Esophagus mucosa (tissue), 1 donor: ENCODE measurements around the gene EIF4E2. TPM values are rescaled to one million over a fixed set of nuclear protein-coding genes. Genes with fewer than 3 reads are reported as not detected.

ENCODE experiments used
- ATAC-seq: fragments of 200-7000 bp; cut with Tn5 transposase; one replicate; pipeline ENCODE4 v1.9.1; 2020
- total RNA-seq: library from RNA; stranded (reverse); gene quantifications from one replicate; pipeline ENCODE4 v1.2.4, GENCODE V29; 2023
- donor health status: DM: yes; HTN: yes; CAD: no.

Gene EIF4E2, protein sequence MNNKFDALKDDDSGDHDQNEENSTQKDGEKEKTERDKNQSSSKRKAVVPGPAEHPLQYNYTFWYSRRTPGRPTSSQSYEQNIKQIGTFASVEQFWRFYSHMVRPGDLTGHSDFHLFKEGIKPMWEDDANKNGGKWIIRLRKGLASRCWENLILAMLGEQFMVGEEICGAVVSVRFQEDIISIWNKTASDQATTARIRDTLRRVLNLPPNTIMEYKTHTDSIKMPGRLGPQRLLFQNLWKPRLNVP
- 55.7 TPM for total RNA-seq

GRCh38 chr2:232550354-232551249, at the start of gene EIF4E2, which contains the start of gene TIGD1:
TSS of gene EIF4E2 (plus strand) at chr2:232550689. CDS start at chr2:232550725, 36 bp downstream.
TSS of gene TIGD1 (minus strand) at chr2:232550557. CDS start at chr2:232549882, 675 bp downstream.
- peak; percentile 96 for ATAC-seq

- ATAC-seq, result no peak
Observed at GRCh38 chr2:232501331-232501771, 49.1 kb upstream of the EIF4E2 start.

DNA sequence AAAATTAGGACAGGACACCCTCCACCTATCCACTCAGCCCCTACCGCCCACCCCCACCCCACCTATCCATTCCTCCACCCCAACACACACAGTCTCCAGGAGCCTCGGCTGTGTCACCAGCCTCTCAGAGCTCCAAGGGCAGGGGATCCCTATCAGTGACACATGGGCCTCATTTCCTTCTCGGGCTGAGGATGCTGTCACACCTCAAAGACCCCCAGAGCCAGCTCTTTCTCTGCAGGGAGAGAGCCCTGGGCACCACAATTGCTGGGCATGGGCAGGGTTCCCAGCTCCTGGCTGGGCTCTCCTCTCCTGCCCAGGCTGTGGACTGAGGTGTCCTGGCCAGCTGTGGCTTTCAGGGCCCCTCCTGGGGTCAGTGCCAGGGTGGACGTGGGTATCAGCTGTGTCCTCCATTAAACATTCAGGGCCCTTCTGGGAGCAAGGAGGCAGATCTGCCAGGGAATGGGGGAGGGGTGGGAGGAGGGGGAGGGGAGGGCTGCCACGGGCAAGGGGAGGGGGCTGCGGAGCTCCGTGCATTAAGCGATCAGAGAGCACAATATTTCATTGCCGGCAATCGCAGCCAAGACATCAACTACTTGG, 48.6 kb upstream of the EIF4E2 start:
- no peak for ATAC-seq

GRCh38 chr2:232502511-232502910, 48.0 kb upstream of the EIF4E2 start:
- peak; percentile 9 for ATAC-seq

- peak; percentile 4 for ATAC-seq
Observed at GRCh38 chr2:232502911-232503808, 47.3 kb upstream of the EIF4E2 start.

- no peak for ATAC-seq
Observed at GRCh38 chr2:232503809-232504323, 46.6 kb upstream of the EIF4E2 start.

DNA sequence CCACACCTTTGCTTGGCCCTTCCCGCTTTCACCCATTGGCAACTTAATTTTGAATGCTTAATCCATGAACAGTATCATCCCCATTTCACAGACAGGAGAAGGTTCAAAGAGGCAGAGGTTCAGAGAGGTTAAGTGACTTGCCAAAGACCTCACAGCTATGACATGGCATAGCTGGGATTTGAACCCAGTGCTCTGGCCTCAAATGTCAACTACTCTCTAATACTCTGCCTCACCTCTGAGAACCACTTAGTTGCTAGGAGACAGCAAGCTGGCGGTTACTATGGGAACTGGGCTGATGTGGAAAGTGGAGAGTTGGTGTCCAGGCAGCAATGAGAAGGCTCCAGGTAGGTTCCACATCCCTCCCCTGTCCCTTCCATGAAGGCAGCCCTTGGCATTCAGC, 46.1 kb upstream of the EIF4E2 start:
- no peak for ATAC-seq

GRCh38 chr2:232505856-232506255, 44.6 kb upstream of the EIF4E2 start:
- ATAC-seq, result no peak

- ATAC-seq, result no peak
Observed at GRCh38 chr2:232506709-232507108, 43.8 kb upstream of the EIF4E2 start.

- no peak for ATAC-seq
Observed at GRCh38 chr2:232508251-232508650, 42.2 kb upstream of the EIF4E2 start.

DNA sequence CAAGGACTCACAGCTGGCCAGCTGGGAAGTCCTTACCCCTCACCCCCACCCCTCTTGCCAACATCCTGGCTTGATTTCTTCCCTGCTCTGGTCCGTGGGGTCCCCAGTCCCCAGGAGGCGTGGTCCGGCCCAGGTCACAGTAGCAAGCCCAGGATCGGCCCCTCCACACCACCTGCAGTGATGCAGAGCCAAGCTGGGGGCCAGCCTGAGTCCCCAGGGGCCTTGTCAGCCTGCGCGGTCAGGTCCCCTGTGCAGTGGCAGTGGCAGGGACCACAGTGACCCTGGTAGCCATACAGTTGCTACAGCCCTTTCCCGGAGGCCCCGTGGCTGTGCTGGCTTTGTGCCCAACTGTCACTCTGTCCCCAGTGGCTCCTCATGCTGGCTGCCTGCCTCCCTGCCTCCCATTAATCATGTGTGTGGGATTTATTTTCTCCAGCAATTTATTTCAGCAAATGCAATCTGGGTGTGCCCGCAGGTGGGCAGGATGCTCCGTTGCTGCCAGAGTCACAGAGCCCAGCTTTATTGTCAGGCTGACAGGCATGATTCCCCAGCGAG, 39.1 kb upstream of the EIF4E2 start:
- ATAC-seq, result no peak

DNA sequence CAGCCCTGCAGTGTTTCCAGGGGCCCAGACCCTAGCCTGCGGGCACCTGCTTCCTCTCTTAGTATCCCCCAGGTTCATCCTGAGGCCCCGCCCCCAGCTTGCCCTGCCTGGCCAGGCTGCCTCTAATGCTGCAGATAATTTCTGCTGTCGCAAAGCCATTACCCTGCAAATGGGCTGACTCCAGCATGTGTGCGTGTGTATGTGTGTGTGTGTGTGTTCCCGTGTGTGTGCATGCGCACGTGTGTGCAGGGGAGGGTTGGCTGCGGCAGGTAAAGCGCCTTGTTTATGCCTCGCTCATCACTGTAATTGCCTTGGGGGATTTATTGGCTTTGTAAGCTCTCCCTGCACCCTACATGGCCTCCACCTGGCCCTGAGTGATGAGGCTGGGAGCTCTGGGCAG, 37.9 kb upstream of the EIF4E2 start:
- no peak for ATAC-seq

DNA sequence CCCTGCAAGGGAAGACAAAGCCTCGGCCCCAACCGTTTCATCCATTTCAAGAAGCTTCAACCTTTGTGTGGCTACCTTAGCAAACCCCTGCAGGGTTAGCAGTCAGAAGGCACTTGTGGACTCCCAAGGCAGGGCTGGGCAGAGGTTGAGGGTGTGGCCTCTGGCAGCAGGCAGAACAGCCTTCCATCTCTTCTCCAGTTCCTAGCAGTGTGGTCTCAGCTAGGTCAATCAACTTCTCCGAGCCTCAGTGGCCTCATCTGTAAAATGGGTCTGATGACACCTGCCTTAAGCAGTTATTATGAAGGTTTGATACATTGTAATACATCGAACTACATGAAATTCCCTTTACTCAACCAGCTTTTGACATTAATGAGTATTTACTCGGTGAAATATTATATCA, 37.1 kb upstream of the EIF4E2 start:
- ATAC-seq, result no peak

- ATAC-seq, result no peak
Observed at GRCh38 chr2:232515639-232516038, 34.9 kb upstream of the EIF4E2 start.

DNA sequence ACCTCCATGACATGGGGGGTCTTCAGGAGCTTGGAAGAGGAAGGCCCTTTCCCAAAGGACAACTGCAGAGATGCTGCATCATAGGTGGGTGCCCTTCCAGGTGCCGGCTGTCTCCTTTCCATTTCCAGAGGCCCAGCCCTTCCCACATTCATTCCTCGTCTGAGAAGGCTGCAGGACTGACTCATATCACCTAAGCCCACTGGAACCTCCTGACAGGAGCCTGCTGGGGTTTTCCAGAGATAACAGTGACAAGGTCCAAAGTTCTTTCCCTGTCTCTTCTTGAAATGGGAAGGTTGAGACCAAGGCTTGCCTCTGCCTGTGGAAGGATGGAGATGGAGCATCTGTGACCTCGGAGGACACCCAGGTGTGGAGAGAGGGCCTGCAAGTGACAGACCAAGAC, 33.9 kb upstream of the EIF4E2 start:
- no peak for ATAC-seq

DNA sequence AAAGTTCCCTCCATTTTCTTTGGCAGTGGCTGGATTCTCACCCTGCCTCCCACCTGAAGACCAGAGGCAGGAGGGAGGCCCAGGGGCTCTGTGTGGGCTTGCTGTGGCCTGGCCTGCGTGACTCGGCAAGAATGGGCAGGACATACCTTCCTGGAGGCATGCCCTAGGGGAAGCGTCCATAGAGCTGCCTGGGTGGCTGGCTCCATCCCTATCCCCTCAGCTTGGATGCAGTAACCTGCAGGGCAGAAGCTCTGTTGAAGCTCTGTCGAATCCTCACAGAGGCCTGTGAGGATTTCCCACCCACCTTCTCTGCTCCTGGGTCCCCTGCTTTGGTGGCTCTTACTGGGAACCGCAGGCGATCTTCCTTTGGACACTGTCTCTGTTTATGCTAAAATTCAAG, 31.6 kb upstream of the EIF4E2 start:
- ATAC-seq, result no peak

DNA sequence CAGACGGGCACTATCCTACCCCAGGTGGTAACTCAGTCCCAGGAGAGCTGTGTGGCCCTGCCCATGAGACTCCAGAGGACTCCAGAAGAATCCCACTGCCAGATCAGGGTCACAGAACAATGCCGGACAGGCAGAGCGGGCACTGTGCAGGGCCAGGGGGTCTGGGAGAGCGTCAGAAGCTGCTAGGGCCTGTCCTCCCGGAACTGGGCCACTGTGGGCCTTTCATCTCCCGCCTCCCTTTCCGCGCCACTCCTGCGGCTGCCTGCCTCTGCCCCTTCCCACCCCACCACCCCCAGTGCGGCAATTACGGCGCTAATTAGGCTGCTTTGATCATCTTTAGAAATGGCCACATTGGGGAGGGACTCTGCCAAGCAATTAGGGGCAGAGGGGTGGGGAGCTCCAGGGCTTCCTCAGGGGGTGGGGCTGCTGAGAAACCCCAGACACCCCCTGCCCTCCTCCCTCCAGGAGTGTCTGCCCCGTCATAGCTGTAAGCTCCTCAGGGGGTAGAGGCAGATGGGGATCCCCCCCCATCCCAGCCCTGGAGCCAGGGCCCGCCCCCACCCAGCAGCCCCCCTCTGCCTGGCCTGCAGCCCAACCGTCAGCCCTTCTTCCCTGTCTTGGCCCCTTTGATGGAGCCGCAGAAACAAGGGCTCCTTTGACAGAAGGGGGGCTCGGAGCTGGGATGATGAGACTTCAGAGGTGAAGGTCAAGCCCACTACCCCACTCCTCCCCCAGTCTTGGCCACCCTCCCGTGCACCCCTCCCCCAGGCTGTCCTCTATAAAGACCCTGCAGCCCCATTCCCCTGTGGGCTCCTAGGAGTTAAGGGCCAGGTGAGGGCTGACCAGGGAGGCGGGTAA, 30.7 kb upstream of the EIF4E2 start, which contains the start of gene PRSS56:
TSS of gene PRSS56 (plus strand) at position 808 of the 858 bp plus-strand sequence. CDS start 211 bp downstream, outside the sequence.
- no peak for ATAC-seq

GRCh38 chr2:232520489-232520888, 30.0 kb upstream of the EIF4E2 start:
- ATAC-seq, result no peak

DNA sequence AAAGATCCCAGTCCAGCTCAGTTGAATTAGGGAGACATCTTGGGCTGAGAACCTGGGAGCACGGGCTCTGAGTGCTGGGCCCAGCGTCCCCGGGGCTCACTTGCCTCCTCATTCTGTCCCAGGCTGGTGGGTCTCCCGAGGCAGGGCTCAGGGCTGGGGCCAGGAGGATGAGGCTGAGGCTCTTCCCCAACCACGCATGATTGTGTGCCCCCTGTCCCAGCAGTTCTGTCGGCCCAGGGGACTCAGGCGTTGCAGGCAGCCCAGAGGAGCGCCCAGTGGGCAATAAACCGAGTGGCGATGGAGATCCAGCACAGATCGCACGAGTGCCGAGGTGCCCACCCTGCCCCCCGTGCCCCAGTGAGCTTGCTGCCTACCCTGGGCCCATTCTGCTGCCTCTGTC, 29.4 kb upstream of the EIF4E2 start:
- ATAC-seq, result no peak

GRCh38 chr2:232521959-232522622, 28.4 kb upstream of the EIF4E2 start:
- ATAC-seq, result peak; percentile 38
